ENCODE data around the gene B4GALT5. TPM values are rescaled to one million over a fixed set of nuclear protein-coding genes. Genes with fewer than 3 reads are reported as not detected.

Gene B4GALT5
- total RNA-seq, 2 experiments from 2014 or later = 13.5 to 13.7 TPM

GRCh38 chr20:49585585-49586245 is 128.0 kb downstream of the B4GALT5 start:
- H3K36me3 Mint-ChIP-seq = peaks cover 15% of the 10 kb centered on the region
- peaks cover 6% of the 10 kb centered on the region for H3K9me3 Mint-ChIP-seq
- POLR2A ChIA-PET = no interaction called here
- H3K27me3 Mint-ChIP-seq = peaks cover 10% of the 10 kb centered on the region
- H3K27ac Mint-ChIP-seq = no peak overlapping the region
- H3K4me1 Mint-ChIP-seq = peaks cover 18% of the 10 kb centered on the region
- no peak overlapping the region for H3K4me3 Mint-ChIP-seq
- no peak for DNase-seq
- no peak for ATAC-seq (ENCODE audit: low read depth)

- POLR2A ChIA-PET = interaction anchor here (1.7 kb wide), 1 partner anchor 9 kb away, joined by 5 read pairs; no protein-coding TSS in a partner anchor
- Mint-ChIP-seq H3K27ac (peak overlapping the region; percentile 4), H3K4me1 (peaks cover 10% of the 10 kb centered on the region), H3K36me3 (peaks cover 8% of the 10 kb centered on the region), H3K9me3 (peaks cover 6% of the 10 kb centered on the region), H3K27me3 (peaks cover 10% of the 10 kb centered on the region), H3K4me3 (no peak overlapping the region)
- DNase-seq (no peak), ATAC-seq (ENCODE audit: low read depth) (no peak)
Observed at GRCh38 chr20:49584418-49585382, 129.0 kb downstream of the B4GALT5 start.

- Mint-ChIP-seq H3K9me3 (peaks cover 6% of the 10 kb centered on the region), H3K27me3 (peaks cover 14% of the 10 kb centered on the region), H3K4me1 (peaks cover 9% of the 10 kb centered on the region), H3K27ac (no peak overlapping the region), H3K4me3 (no peak overlapping the region), H3K36me3 (peaks cover 5% of the 10 kb centered on the region)
- no peak for ATAC-seq (ENCODE audit: low read depth)
- POLR2A ChIA-PET = interaction anchor here (1.7 kb wide), 1 partner anchor 10 kb away, joined by 5 read pairs; no protein-coding TSS in a partner anchor
- DNase-seq = no peak
Observed at GRCh38 chr20:49583669-49584417, 129.8 kb downstream of the B4GALT5 start.

- Mint-ChIP-seq H3K27ac (no peak overlapping the region), H3K4me1 (peaks cover 13% of the 10 kb centered on the region), H3K4me3 (no peak overlapping the region), H3K36me3 (peaks cover 5% of the 10 kb centered on the region), H3K27me3 (peaks cover 14% of the 10 kb centered on the region), H3K9me3 (peaks cover 6% of the 10 kb centered on the region)
- POLR2A ChIA-PET = interaction anchor here (1.7 kb wide), 1 partner anchor 11 kb away, joined by 5 read pairs; no protein-coding TSS in a partner anchor
- DNase-seq = no peak
- ATAC-seq (ENCODE audit: low read depth) = no peak
Observed at GRCh38 chr20:49583343-49583668, 130.4 kb downstream of the B4GALT5 start.

Other genes starting within 250 kb of the B4GALT5 start
- gene KCNB1, start 231.2 kb downstream of the B4GALT5 start, total RNA-seq = under 1 TPM in 1 of 2 experiments, not detected in 1; 0.09 TPM
- under 1 TPM; 0.37 to 0.39 TPM for gene PTGIS, start 145.7 kb downstream of the B4GALT5 start, total RNA-seq
- gene SLC9A8, start 99.0 kb upstream of the B4GALT5 start, total RNA-seq = 10 to 100 TPM; 18.8 to 22.3 TPM
- gene SPATA2, start 201.7 kb upstream of the B4GALT5 start, total RNA-seq = 1 to 10 TPM; 8.9 to 9.1 TPM
- 10 to 100 TPM; 75.8 TPM for gene RNF114, start 222.5 kb upstream of the B4GALT5 start, total RNA-seq